Fibroblast of lung (primary cell): ENCODE measurements around the gene PRR7. TPM values are rescaled to one million over a fixed set of nuclear protein-coding genes. Genes with fewer than 3 reads are reported as not detected.

Source experiments
- DNase-seq, 2 donors: peaks; one replicate each; pipeline versions ENCODE4 v3.0.0 to v3.0.0-alpha.2; 2010; ENCODE audit warnings: low read depth in 2 of 2
- H2AFZ ChIP-seq: 2 replicates; pipeline ENCODE4 v1.5.1; 2012; ENCODE audit warnings: low read length, control low read depth, inconsistent platforms
- H3K27ac ChIP-seq: 2 replicates; pipeline ENCODE4 v1.5.1; 2011; ENCODE audit warnings: low read length, control low read depth; ENCODE audit not compliant: insufficient read depth
- H3K27me3 ChIP-seq: 2 replicates; pipeline ENCODE4 v1.5.1; 2011; ENCODE audit warnings: mild to moderate bottlenecking, low read length; ENCODE audit not compliant: control insufficient read depth, insufficient read depth
- H3K36me3 ChIP-seq: 2 replicates; pipeline ENCODE4 v1.5.1; 2011; ENCODE audit warnings: low read length; ENCODE audit not compliant: control insufficient read depth, insufficient read depth
- H3K4me1 ChIP-seq: 2 replicates; pipeline ENCODE4 v1.5.1; 2011; ENCODE audit warnings: low read length; ENCODE audit not compliant: control insufficient read depth, insufficient read depth; ENCODE audit errors: extremely low read depth
- H3K4me2 ChIP-seq: 2 replicates; pipeline ENCODE4 v1.5.1; 2011; ENCODE audit warnings: low read length, control low read depth; ENCODE audit not compliant: insufficient read depth; ENCODE audit errors: extremely low read depth
- H3K4me3 ChIP-seq, 4 experiments: fragments of 200-600 bp in 1 of 4; sonication (generic) in 1 of 4; replicated peaks in 1 of 4; 2 replicates each; pipeline ENCODE4 v1.5.1; 2011 to 2016; ENCODE audit warnings: low read length in 4 of 4, low read depth in 3 of 4, mild to moderate bottlenecking in 3 of 4, control low read depth in 2 of 4, inconsistent platforms in 1 of 4, mixed read lengths in 1 of 4; ENCODE audit not compliant: insufficient read depth in 1 of 4; ENCODE audit errors: control extremely low read depth in 1 of 4
- H3K79me2 ChIP-seq: 2 replicates; pipeline ENCODE4 v1.5.1; 2012; ENCODE audit warnings: mild to moderate bottlenecking, low read length, inconsistent platforms; ENCODE audit not compliant: control insufficient read depth, insufficient read depth
- H3K9ac ChIP-seq: 2 replicates; pipeline ENCODE4 v1.5.1; 2011; ENCODE audit warnings: mild to moderate bottlenecking, low read length, control low read depth; ENCODE audit not compliant: insufficient read depth
- H3K9me3 ChIP-seq: 2 replicates; pipeline ENCODE4 v1.5.1; 2012; ENCODE audit warnings: low read depth, low read length; ENCODE audit not compliant: control insufficient read depth, insufficient read depth
- H4K20me1 ChIP-seq: 2 replicates; pipeline ENCODE4 v1.5.1; 2011; ENCODE audit warnings: low read length; ENCODE audit not compliant: control insufficient read depth, insufficient read depth; ENCODE audit errors: extremely low read depth
- EZH2 ChIP-seq: IDR thresholded peaks from 2 replicates; pipeline ENCODE4 v1.5.1; 2012; ENCODE audit warnings: low read length, control low read depth, mild to moderate bottlenecking; ENCODE audit errors: missing control alignments
- polyA plus RNA-seq, 2 donors: library from polyadenylated mRNA; depleted of rRNA in 1 of 2; stranded (reverse) in 1 of 2; unstranded in 1 of 2; fragments of >200 nt; gene quantifications; 2 replicates each; pipeline ENCODE4 v1.2.1, GENCODE V29; 2011 to 2012; ENCODE audit warnings: missing spikeins in 1 of 2
- total RNA-seq: library from RNA; depleted of rRNA; stranded (reverse); fragments of >200 nt; gene quantifications from 2 replicates; pipeline ENCODE4 v1.2.1, GENCODE V29; 2014
- TF ChIP-seq, protein P1 (sequence below), 2 donors: IDR thresholded peaks in 1 of 2; conservative IDR thresholded peaks in 1 of 2; 1 replicate in 1 of 2; 2 replicates in 1 of 2; pipeline ENCODE4 v1.5.1; 2011 to 2012; ENCODE audit warnings: low read length in 2 of 2, control low read depth in 1 of 2, inconsistent platforms in 1 of 2, low read depth in 1 of 2, mild to moderate bottlenecking in 1 of 2

The PRR7 gene
- total and polyA plus RNA-seq, 2 donors (not counting 1 experiment from before 2014, with no cell fraction given) = 1.6 to 2.3 TPM

DNA sequence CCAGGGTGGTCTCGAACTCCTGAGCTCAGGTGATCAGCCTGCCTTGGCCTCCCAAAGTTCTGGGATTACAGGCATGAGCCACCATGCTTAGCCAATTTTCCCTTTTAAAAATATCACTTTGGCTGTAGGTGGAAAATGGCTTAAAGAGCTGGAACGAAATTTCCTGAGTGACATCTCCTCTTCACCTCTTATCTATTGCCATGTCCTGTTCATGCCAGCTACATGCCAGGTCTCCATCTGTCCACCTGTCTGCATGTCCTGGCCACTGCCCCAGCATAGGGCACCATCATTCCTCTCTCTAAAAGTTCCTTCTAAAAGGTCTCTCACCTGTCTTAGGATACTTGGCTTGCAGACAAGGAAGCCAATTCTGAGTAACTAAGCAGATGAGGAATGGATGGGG is 22.9 kb upstream of the PRR7 start:
- Histone ChIP-seq H3K79me2 (peaks cover 17% of the 10 kb centered on the region), H3K27ac (no peak overlapping the region), H3K36me3 (no peaks in the 10 kb centered on the region), H3K4me3 (no peak overlapping the region), H3K9ac (no peak overlapping the region), H3K9me3 (no peaks in the 10 kb centered on the region), H3K4me1 (peaks cover 12% of the 10 kb centered on the region), H2AFZ (no peak overlapping the region), H4K20me1 (no peaks in the 10 kb centered on the region), H3K27me3 (no peaks in the 10 kb centered on the region), H3K4me2 (no peak overlapping the region)
- no peak for DNase-seq
- TF ChIP-seq, protein P1, sequence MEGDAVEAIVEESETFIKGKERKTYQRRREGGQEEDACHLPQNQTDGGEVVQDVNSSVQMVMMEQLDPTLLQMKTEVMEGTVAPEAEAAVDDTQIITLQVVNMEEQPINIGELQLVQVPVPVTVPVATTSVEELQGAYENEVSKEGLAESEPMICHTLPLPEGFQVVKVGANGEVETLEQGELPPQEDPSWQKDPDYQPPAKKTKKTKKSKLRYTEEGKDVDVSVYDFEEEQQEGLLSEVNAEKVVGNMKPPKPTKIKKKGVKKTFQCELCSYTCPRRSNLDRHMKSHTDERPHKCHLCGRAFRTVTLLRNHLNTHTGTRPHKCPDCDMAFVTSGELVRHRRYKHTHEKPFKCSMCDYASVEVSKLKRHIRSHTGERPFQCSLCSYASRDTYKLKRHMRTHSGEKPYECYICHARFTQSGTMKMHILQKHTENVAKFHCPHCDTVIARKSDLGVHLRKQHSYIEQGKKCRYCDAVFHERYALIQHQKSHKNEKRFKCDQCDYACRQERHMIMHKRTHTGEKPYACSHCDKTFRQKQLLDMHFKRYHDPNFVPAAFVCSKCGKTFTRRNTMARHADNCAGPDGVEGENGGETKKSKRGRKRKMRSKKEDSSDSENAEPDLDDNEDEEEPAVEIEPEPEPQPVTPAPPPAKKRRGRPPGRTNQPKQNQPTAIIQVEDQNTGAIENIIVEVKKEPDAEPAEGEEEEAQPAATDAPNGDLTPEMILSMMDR (conservative IDR thresholded peaks at IDR 0.05 in 1 of 2, IDR thresholded peaks at IDR 0.05 in 1 of 2; ENCODE audit: low read depth in 1 of 2, low read length in 2 of 2) = no peak
- TF ChIP-seq EZH2 = no peak

DNA sequence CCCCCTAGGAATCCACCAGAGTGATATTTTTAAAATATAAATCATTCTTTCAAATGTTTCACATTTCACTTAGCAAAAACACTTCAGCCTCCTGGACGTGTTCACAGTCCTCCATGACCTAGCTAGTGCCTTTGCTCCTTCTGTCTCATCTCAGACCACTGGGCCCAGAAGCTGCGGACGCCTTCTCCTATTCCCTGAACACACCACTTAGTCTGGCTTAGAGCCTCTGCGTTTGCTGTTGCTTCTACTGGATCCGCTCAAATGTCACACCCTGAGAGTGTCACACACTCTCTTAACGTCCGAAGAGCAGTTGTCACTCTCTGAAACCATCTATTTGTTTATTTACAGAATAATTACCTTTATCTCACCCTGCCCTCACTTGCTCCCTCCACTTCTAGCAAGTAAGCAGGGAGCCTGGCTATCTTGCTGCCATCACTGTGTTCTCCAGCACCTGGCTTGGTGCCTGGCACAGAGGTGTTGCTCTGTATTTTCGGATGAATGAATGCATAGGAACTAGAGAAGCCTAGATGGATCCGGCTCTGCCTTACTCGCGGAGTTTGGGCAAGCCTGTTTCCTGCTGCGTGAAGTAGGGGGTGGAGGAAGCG is 21.3 kb upstream of the PRR7 start:
- TF ChIP-seq EZH2 = no peak
- TF ChIP-seq, protein P1 (conservative IDR thresholded peaks at IDR 0.05 in 1 of 2, IDR thresholded peaks at IDR 0.05 in 1 of 2; ENCODE audit: low read depth in 1 of 2, low read length in 2 of 2) = no peak
- Histone ChIP-seq H3K4me3 (peak overlapping the region; percentile 63 to 68 (median 65)), H3K36me3 (peaks cover 2% of the 10 kb centered on the region), H3K4me2 (peak overlapping the region; percentile 94), H2AFZ (peak overlapping the region; percentile 86), H4K20me1 (no peaks in the 10 kb centered on the region), H3K27ac (peak overlapping the region; percentile 91), H3K9me3 (no peaks in the 10 kb centered on the region), H3K79me2 (peaks cover 21% of the 10 kb centered on the region), H3K9ac (peak overlapping the region; percentile 89), H3K4me1 (peaks cover 12% of the 10 kb centered on the region), H3K27me3 (no peaks in the 10 kb centered on the region)
- no peak for DNase-seq

DNA sequence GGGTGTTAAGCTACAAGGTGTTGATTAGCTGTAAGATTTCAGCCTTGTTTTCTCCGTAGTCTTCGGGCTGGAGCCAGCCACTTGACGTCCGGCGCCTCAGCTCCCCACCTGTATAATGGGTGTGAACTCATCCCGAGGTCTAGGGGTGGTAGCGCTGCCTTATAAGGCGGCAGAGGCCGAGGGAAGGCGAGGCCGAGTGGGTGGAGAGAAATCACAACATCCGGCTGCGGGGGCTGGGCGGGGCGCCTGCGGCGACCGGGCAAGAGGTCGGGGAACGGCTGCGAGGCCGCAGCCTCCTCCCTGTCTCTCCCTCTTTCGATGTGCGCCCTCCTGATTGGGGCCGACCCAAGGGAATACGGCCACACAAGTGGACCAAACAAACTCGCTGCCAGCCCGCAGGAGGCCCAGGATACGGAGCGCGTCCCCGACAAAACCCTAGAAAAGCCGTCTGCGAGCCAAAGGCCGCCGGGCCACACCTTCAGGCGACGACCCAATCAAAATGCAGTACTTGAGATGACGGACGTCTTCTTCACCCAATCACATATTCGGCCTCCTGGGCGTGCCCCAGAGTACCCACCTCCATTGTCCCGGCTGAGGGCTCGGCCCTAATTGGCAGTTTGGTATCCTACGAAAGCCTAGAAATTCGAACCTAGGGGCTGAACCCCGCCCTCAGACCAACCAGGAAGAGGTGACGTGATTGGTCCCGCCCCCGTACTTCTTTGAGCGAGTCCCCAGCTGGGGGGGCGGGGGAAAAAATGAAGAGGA is 20.6 kb upstream of the PRR7 start:
- Histone ChIP-seq H3K27ac (peak overlapping the region; percentile 91), H3K27me3 (no peaks in the 10 kb centered on the region), H3K4me1 (peaks cover 12% of the 10 kb centered on the region), H3K4me3 (peak overlapping the region; percentile 63 to 68 (median 65)), H3K9ac (peak overlapping the region; percentile 89), H3K36me3 (peaks cover 3% of the 10 kb centered on the region), H2AFZ (peak overlapping the region; percentile 86), H3K79me2 (peaks cover 21% of the 10 kb centered on the region), H3K4me2 (peak overlapping the region; percentile 94), H3K9me3 (no peaks in the 10 kb centered on the region), H4K20me1 (no peaks in the 10 kb centered on the region)
- TF ChIP-seq EZH2 = no peak
- TF ChIP-seq, protein P1 (conservative IDR thresholded peaks at IDR 0.05 in 1 of 2, IDR thresholded peaks at IDR 0.05 in 1 of 2; ENCODE audit: low read depth in 1 of 2, low read length in 2 of 2) = no peak
- peak; percentile 100 for DNase-seq
